WI38 (cell line): Measurements from ENCODE around the gene TBRG4.

Experiments used
- H3K4me3 ChIP-seq: 2 replicates; pipeline ENCODE4 v1.5.1; 2011; ENCODE audit warnings: low read depth, mild to moderate bottlenecking, control low read depth, low read length
- CTCF ChIP-seq: IDR thresholded peaks from 2 replicates; pipeline ENCODE4 v1.5.1; 2012; ENCODE audit warnings: low read depth, mild to moderate bottlenecking, control low read depth, low read length

Gene TBRG4

GRCh38 chr7:45131891-45132290 is 20.4 kb upstream of the TBRG4 start:
- H3K4me3 ChIP-seq = no peak overlapping the region
- TF ChIP-seq CTCF = no peak

DNA sequence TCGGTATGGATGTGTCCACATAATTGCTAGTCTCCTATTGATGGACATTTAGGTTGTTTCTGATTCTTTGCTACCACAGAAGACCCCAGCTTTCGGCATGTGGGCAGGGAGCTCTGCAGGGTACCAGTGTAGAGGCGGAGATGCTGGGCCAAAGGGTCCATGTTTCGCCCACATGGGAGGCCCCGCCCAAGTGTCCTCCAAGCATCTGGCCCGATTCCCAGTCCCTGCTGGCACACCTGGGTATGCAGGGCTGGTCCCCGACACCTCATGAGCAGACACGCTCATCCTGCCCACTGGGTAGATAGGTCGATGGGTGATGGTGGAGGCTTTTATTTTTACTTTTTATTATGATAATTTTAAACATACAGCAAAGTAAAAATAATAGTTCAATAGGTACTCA is 19.4 kb upstream of the TBRG4 start:
- H3K4me3 ChIP-seq = no peak overlapping the region
- TF ChIP-seq CTCF = no peak

- TF ChIP-seq CTCF = no peak
Observed at GRCh38 chr7:45129906-45130305, 18.4 kb upstream of the TBRG4 start.

GRCh38 chr7:45129181-45129800 is 17.8 kb upstream of the TBRG4 start:
- no peak overlapping the region for H3K4me3 ChIP-seq
- no peak for TF ChIP-seq CTCF

More at GRCh38 chr7:45129906-45130305, 18.4 kb upstream of the TBRG4 start:
- H3K4me3 ChIP-seq = no peak overlapping the region

GRCh38 chr7:45126920-45127319 is 15.4 kb upstream of the TBRG4 start:
- TF ChIP-seq CTCF = no peak
- H3K4me3 ChIP-seq = no peak overlapping the region

DNA sequence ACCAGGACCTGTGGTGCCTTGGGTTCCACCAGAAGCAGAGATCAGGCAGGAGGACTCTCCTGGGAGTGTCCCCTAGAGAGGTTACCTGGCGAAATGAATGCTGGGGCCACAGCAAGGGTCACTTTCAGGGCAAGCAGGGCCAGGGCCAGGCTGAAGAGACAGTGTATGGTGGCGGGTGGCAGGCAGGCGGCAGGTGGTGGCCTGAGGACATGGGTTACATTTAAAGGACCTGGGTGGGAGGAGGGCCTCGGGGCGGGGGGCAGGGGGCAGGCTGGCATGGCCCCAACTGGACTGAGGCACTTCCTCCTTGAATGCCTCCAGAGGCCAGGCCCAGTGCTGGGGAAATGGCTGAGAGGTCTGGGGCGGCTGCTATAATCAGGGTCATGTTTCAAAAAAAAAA is 14.7 kb upstream of the TBRG4 start:
- TF ChIP-seq CTCF = no peak
- H3K4me3 ChIP-seq = no peak overlapping the region

- no peak overlapping the region for H3K4me3 ChIP-seq
- TF ChIP-seq CTCF = no peak
Observed at GRCh38 chr7:45125193-45125904, 13.9 kb upstream of the TBRG4 start.
